Epidermal melanocyte (primary cell): ENCODE measurements around the gene NUDT17.
"Not testable (repeated sequence)": the region's sequence is repeated elsewhere in the genome, so short reads cannot be mapped to it uniquely, and the experiment has no call there.

ENCODE experiments used
- DNase-seq: peaks from one replicate; pipeline ENCODE4 v3.0.0; 2011; ENCODE audit warnings: low spot score; ENCODE audit not compliant: insufficient read length

Gene NUDT17

GRCh38 chr1:145845514-145846161 lies at the start of gene NUDT17:
TSS of gene NUDT17 (plus strand) at chr1:145845630. CDS start at chr1:145845641, 11 bp downstream.
- peak; percentile 79 for DNase-seq

DNA sequence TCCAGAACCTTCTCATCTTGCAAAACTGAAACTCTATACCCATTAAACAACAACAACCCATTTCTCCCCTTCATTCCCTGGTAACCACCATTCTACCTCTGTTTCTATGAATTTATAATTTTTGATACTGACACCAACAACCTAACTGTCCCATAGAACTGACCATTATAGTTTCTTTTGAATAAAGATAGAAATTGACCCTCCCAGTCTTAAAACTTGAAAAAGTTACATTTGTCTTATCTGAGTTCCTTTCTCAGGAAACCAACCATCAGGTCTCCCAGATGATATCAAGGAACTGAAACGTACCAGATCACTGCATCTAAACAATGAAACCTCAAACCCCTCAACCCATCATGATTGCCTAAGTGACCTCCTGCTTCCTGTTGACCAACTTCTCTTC lies 48.7 kb upstream of the NUDT17 start:
- no peak for DNase-seq

GRCh38 chr1:145799806-145800205 lies 45.6 kb upstream of the NUDT17 start:
- DNase-seq: no peak

DNA sequence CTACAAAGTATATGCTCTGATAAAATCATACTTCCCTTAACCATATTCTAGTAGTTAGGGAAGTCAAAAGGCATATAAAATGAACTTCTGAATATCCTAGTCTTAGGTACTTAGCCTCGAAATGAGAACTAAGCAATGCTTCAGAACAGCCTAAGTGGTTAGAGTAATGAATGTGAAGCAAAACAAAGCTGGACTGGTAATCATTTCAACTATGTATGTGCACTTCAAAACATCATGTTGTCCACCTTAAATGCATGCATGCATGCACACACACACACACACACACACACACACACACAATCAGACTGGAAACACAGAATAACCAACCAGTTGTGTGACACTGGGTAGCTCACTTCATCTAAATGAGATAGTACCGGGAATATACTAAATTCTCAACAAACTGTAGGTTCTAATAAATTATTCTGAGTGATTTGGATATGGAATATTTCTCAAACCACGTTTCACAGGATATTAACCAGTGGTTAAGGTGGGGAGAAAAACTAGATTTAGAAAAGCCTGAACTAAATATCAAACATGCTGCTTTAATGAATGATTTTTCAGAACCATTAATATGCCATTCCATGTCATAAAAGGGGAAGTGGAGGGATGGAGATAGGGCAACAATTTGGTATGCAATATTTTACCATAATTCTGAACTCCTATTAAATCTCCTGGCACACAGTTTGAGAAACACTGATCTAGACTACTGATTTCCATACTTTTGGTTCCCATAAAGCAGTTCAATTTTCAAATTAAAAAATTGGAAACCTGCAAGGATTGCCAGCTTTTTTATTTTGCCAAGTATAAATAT lies 41.0 kb upstream of the NUDT17 start:
- DNase-seq: no peak

DNA sequence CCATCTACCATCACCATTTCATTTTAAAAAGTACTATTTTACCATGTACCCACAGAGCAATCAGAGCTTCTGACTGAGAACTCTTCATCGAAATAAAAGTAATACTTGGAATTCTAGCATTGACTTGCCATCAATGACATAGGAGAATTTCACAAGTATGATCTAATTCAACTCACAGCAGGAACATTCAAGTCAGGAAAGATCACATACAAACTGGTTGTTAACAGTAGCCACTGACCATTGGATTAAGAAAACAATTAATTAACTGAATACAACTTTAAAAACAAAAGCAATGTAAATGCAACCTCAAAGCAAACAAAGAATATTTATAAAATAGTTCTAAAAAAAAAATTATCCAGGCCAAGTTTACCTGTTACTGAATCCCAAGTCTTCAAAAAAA lies 40.4 kb upstream of the NUDT17 start:
- DNase-seq: no peak

DNA sequence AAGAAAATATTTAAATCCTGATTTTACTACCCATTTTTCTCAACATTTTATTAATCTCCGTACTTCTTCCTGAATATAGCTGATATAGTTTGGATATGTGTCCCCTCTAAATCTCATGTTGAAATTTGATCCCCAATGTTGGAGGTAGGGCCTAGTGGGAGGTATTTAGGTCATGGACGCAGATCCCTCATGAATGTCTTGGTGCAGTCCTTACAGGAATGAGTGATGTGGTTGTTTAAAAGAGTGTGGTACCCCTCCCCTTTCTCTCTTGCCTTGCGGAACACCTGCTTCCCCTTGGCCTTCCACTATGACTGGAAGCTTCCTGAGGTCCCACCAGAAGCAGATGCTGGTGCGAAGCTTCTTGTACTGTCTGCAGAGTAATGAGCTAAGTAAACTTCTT lies 39.0 kb upstream of the NUDT17 start:
- no peak for DNase-seq

GRCh38 chr1:145806844-145807243 lies 38.6 kb upstream of the NUDT17 start:
- DNase-seq: no peak

DNA sequence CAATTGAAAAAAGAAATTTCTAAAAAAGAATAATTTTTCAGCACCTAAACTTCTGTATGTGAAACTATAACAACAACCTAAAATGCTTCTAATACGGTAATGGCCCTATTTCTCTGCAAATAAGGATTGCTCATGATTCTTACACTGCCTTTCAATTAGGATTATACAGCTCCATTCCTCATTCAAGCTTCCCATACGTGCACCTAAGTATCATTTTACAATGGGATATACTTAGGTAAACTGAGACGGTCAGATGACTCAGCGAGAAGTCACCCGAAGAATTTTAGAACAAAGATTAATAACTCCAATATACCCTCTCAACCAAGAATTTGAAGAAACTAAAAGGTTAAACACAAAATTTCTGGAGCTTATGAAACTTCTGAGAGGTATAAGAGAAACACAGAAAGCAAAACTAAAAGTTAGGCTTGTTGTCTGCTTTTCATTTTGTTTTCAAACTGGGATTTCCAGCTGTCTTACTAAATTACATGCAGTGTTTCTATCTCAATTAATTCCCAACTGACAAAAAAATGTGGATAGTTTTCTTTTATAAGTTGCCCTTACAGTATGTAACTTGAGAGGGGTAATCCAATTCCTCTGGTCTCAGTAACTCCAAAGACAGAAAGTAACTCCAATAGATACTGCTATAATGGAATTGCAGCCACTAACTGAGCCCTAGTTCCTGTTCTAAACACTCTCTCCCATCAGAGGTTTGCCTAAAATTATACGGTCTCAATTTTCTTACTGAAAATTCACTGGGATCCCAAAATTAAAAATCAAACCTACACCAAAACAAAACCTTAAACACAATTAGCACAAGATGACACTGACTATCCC lies 32.2 kb upstream of the NUDT17 start:
- not testable (repeated sequence) for DNase-seq

DNA sequence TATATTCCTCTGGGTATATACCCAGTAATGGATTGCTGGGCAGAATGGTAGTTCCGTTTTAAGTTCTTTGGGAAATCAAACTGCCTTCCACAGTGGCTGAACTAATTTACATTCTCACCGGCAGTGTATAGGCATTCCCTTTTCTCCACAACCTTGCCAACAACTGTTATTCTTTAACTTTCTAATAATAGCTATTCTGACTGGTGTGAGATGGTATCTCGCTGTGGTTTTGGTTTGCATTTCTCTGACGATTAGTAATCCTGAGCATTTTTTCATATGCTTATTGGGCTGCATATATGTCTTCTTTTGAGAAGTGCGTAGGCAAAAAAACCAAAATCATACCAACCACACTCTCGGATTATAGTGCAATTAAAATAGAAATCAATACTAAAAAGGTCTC lies 27.3 kb upstream of the NUDT17 start:
- not testable (repeated sequence) for DNase-seq

- DNase-seq: not testable (repeated sequence)
These were observed 22.6 kb upstream of the NUDT17 start for GRCh38 chr1:145822779-145823331.

DNA sequence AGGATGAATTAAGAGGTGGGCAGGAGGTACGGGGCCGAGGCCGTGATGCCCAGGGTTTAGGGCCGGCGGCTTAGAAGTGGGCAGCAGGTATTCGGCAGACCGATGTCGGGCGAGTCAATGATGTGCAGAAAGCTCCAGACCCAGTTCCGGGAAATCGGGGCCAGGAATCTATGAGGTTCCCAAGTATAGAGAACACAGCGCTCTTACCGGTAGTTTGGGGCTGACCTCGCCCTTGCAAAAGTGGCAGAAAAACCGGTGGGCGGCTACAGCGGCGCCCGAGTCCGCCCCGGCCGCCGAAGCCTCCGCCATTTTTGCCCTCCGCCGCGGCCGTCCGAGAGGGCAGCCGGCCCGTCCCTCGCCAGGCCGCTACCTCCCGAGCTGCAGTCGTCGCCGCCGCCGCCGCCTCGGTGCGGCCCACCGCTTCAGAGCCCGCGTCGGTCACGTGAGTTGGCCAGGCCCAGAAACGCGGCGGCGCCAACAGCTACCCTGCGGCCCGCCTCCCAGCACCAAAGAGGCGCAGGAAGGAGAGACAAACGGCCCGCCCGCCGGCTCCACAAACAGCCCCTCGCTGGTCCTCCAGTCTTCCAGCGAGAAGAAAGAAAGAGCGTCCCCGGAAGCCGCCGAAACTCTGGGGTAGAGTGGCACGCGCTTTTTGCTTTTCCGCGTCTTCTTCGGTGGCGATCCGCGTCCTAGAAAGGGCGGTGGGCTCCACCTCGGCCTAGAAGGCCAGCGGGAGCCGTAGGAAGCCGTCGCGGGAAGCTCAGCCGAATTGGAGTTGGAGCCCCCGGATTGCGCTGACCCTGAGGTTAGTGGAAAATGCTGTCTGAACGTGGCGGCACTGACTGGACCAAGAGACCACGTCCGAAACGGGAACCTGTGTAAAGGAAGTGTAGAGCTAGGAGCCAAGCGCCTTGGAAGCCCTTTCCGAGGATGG lies 21.6 kb upstream of the NUDT17 start, which contains the start of the genes POLR3C and RNF115:
TSS of gene POLR3C (plus strand) at position 636 of the 934 bp plus-strand sequence. CDS start 1,577 bp downstream, outside the sequence.
TSS of gene RNF115 (minus strand) at position 531 of the 934 bp plus-strand sequence. CDS start at position 309, 222 bp downstream.
- DNase-seq: peak; percentile 89

DNA sequence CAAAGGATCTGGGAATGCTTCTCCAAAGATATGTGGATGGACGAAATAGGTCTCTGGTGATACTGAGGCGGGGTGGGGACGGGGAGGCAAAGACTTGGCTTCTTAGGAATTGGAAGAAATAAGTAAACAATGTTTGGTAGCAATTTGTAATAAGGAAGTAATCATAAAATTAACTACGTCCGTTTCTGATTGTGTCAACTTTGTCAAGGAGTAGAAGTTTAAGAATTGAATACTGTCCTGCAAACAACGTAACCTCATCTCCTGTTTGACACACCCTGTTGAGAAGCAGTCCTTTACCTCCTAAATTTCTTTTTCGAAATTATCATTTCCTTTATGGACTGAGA lies 21.0 kb upstream of the NUDT17 start:
- DNase-seq: no peak

DNA sequence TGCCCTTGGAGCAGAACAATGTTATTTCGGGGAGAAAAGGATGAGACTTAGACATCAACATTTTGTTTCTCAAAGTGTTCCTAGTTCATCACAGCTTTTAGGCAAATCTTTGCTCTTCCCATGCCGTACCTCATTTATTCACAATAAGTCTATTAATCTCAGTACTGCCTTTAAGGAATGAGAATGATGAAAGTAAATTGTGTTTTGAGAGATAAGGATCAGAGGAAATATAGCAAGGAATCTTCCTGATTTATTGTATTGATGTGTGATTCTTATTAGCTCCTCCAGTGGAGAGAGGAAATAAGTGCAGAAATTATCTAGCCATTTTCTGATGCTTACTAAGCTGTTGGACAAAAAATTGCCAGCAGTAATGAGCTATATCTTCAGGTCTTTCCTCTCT lies 19.4 kb upstream of the NUDT17 start:
- DNase-seq: no peak

- DNase-seq: no peak
These were observed 17.5 kb upstream of the NUDT17 start for GRCh38 chr1:145827966-145828365.

DNA sequence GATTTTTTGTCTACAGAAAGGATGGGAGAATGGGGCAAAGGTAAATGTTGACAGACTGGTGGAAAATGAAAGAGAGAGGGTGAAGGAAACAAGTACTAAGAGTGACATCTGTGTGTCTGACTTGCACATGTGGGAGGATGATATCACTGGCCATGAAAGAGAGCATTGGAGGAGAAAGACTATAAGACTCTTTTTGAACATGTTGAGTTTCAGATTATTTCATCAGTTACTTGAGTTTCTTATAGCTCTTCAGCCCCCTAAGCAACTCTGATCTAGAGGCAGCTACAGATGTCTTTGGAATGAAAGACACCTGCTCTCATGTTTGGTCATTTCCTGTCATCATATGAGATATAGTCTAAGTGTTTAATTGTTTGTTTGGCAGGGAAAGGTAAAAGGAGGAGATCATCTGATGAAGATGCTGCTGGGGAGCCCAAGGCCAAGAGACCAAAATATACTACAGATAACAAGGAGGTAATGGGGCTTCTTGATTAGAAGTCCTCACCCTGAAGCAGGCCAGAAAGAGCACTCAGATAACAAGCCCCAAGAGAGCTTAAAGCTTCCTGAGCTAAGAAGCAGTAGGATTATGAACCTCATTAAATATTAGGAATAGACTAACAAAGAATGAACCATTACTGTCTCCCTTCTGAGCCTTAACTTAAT lies 16.9 kb upstream of the NUDT17 start:
- no peak for DNase-seq

DNA sequence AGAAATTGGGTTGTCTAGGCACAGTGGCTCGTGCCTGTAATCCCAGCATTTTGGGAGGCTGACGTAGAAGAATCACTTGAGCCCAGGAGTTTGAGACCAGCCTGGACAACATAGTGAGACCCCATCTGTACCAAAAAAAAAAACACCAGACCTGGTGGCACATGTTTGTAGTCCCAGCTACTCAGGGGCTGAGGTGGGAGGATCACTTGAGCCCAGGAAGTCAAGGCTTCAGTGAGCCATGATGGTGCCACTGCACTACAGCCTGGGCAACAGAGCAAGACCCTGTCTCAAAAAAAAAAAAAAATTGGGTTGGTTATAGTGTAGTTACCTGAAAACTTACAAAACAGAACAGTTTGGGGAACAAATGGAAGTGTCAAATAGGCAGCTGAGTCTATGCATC lies 14.6 kb upstream of the NUDT17 start:
- DNase-seq: not testable (repeated sequence)

DNA sequence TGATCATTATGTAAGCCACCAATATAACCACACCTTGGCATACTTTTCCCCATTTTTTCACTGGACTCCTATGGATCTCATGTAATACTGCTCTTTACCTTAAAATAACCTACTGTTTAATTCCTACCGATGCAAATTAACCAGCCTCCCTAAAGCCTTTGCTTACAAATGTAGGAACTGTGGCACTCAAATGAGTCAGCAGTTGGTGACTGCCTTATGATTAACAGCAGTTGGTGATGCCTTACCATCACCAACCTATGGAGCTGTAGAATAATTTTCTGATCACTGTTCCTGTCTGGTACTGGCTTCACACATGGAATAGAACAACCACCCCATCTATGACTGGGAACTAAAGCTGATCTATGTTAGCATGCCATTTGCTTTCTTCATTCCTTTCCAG lies 7.8 kb upstream of the NUDT17 start:
- no peak for DNase-seq

- DNase-seq: no peak
These were observed 2.4 kb upstream of the NUDT17 start for GRCh38 chr1:145843031-145843430.

DNA sequence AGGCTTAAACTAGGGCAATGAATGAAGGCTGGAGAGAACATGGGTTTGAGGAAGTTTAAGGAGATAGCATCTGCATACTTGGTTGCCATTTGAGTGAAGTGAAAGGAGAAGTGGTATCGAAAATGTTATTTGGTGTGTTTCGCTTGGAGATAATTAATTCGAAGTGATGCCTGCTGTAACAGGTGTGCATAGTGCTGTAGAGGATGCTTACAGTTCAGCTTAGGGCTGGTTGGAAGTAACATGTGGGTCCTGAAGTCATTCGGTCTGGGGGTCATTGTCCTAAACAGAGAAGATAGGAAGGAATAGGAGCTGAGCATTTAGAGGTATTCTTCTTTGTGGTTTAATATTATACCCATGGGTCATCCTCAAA lies 301 bp upstream of the NUDT17 start:
- no peak for DNase-seq

GRCh38 chr1:145846201-145846612 lies 777 bp downstream of the NUDT17 start:
- DNase-seq: peak; percentile 33
